Adrenal gland (tissue), 12 donors: ENCODE results near the gene EFEMP2. TPM values are rescaled to one million over a fixed set of nuclear protein-coding genes. Genes with fewer than 3 reads are reported as not detected.
A peak's percentile ranks its signal among the peaks of the same experiment; 100 is the strongest.
"Not testable (repeated sequence)": the region's sequence is repeated elsewhere in the genome, so short reads cannot be mapped to it uniquely, and the experiment has no call there.

ENCODE experiments used
- DNase-seq, 7 donors: peaks; one replicate each; pipeline ENCODE4 v3.0.0-alpha.2; 2019 to 2020
- H3K27ac ChIP-seq, 5 donors: fragments of 200-600 bp; sonication (generic) in 4 of 5; 1 replicate in 3 of 5; 2 replicates in 2 of 5; pipeline versions ENCODE4 v1.5.1 to v1.8.0; 2016 to 2020; ENCODE audit warnings: mild to moderate bottlenecking in 1 of 5
- H3K27me3 ChIP-seq: fragments of 200-600 bp; 2 replicates; pipeline ENCODE4 v1.8.0; 2021
- H3K36me3 ChIP-seq, 2 donors: fragments of 200-600 bp; replicated peaks in 1 of 2; 1 replicate in 1 of 2; 2 replicates in 1 of 2; pipeline versions ENCODE4 v1.5.1 to v1.8.0; 2018 to 2022
- H3K4me1 ChIP-seq, 2 donors: fragments of 200-600 bp; replicated peaks in 1 of 2; 1 replicate in 1 of 2; 2 replicates in 1 of 2; pipeline versions ENCODE4 v1.5.1 to v1.8.0; 2018 to 2021
- H3K4me3 ChIP-seq, 4 donors: fragments of 200-600 bp; sonication (generic) in 3 of 4; one replicate each; pipeline ENCODE4 v1.5.1; 2016 to 2018
- H3K9me3 ChIP-seq, 3 donors: fragments of 200-600 bp; sonication (generic) in 1 of 3; replicated peaks in 1 of 3; 1 replicate in 2 of 3; 2 replicates in 1 of 3; pipeline versions ENCODE4 v1.5.1 to v1.8.0; 2016 to 2021
- CTCF ChIP-seq, 6 experiments: fragments of 450-650 bp in 4 of 6; fragments of 200-600 bp in 2 of 6; sonication (generic) in 1 of 6; IDR thresholded peaks; 1 replicate in 5 of 6; 2 replicates in 1 of 6; pipeline versions ENCODE4 v1.5.1 to v1.8.0; 2016 to 2021; ENCODE audit warnings: antibody characterized with exemption in 6 of 6, mild to moderate bottlenecking in 2 of 6, moderate library complexity in 1 of 6
- POLR2A ChIP-seq, 2 donors: fragments of 450-650 bp; IDR thresholded peaks; one replicate each; pipeline ENCODE4 v1.6.1; 2017; ENCODE audit warnings: antibody characterized with exemption in 2 of 2, mild to moderate bottlenecking in 2 of 2, moderate library complexity in 1 of 2
- WGBS, 4 donors: extraction: QIAGEN DNeasy Blood & Tissue Kit in 2 of 4; methylation state at CpG; one replicate each; pipeline versions ENCODE4 v1.1.5 to v1.1.7; 2013 to 2017; 5-methylcytosine and 5-hydroxymethylcytosine counted together
- intact Hi-C, 2 donors: fragments of 100-400 bp; cut with DNase I; formaldehyde crosslinking; loops; one replicate each; pipeline versions ENCODE4 v1.14.1 to v1.15.0; 2022 to 2023
- polyA plus RNA-seq, 3 donors: library from polyadenylated mRNA; stranded (reverse); fragments of 200-250 nt in 2 of 3; fragments of 350-450 nt in 1 of 3; fragmentation: Illumina TruSeq in 1 of 3; extraction: RNeasy Lipid Tissue Mini Kit (QIAGEN cat#74804) in 1 of 3; gene quantifications; one replicate each; pipeline ENCODE4 v1.2.3, GENCODE V29; 2013 to 2014
- total RNA-seq, 9 donors: library from RNA; depleted of rRNA in 4 of 9; stranded (reverse); fragments of >200 nt in 4 of 9; fragments of 120-200 nt in 1 of 9; fragmentation: NEBNext Ultra II Directional in 1 of 9; extraction: Animal tissue kit (Norgen Biotek cat#: 25700) in 1 of 9; gene quantifications; one replicate each; pipeline versions ENCODE4 v1.1.0 to v1.2.4, GENCODE V29; 2013 to 2023
- donor health status: healthy with polysubstance abuse.
- donor health status: Bipolar disorder and iron deficiency.
- donor health status: DM: yes; HTN: yes; CAD: no.
- donor health status: DM: no; HTN: no; CAD: no.
- donor health status: DM: no; HTN: no; CAD: no.
- donor health status: DM: yes; HTN: yes; CAD: no.

The EFEMP2 gene
- total and polyA plus RNA-seq, 12 donors: 20.3 to 156 (median 63.6) TPM

GRCh38 chr11:65850217-65851082 lies 22.1 kb downstream of the EFEMP2 start:
- peak in 1 of 7 donors; percentile 30 for DNase-seq
- Histone ChIP-seq H3K36me3 (peaks cover 0 to 39% of the 10 kb centered on the region in 2 donors), H3K27me3 (no peaks in the 10 kb centered on the region), H3K4me1 (peaks cover 0 to 3% of the 10 kb centered on the region in 2 donors), H3K27ac (no peak overlapping the region), H3K4me3 (no peak overlapping the region), H3K9me3 (no peaks in the 10 kb centered on the region)
- no peak for TF ChIP-seq CTCF (IDR thresholded peaks at IDR 0.05)
- no peak for TF ChIP-seq POLR2A (IDR thresholded peaks at IDR 0.05)
- 68 to 80% (median 76%) methylated on average over 6 to 20 of the region's 20 CpGs for WGBS, 4 donors
- intact Hi-C loops: no loop called here

GRCh38 chr11:65849771-65850216 lies 22.8 kb downstream of the EFEMP2 start:
- Histone ChIP-seq H3K4me1 (no peaks in the 10 kb centered on the region), H3K36me3 (peaks cover 0 to 32% of the 10 kb centered on the region in 2 donors), H3K27me3 (no peaks in the 10 kb centered on the region), H3K9me3 (no peaks in the 10 kb centered on the region), H3K4me3 (no peak overlapping the region), H3K27ac (no peak overlapping the region)
- 45 to 56% (median 49%) methylated on average over 12 to 16 of the region's 16 CpGs for WGBS, 4 donors
- no peak for DNase-seq
- no peak for TF ChIP-seq CTCF (IDR thresholded peaks at IDR 0.05)
- no peak for TF ChIP-seq POLR2A (IDR thresholded peaks at IDR 0.05)
- intact Hi-C loops: no loop called here

- DNase-seq: no peak
- no peak overlapping the region for H3K4me3 ChIP-seq
- WGBS, 4 donors: 73 to 81% (median 75%) methylated on average over 5 to 8 of the region's 8 CpGs
- no peak for TF ChIP-seq CTCF (IDR thresholded peaks at IDR 0.05)
- no peak for TF ChIP-seq POLR2A (IDR thresholded peaks at IDR 0.05)
- H3K36me3 ChIP-seq: peaks cover 0 to 28% of the 10 kb centered on the region in 2 donors
- H3K9me3 ChIP-seq: no peaks in the 10 kb centered on the region
- no peaks in the 10 kb centered on the region for H3K27me3 ChIP-seq
- intact Hi-C loops: no loop called here
- no peaks in the 10 kb centered on the region for H3K4me1 ChIP-seq
- H3K27ac ChIP-seq: no peak overlapping the region
Measured at GRCh38 chr11:65849366-65849765, 23.2 kb downstream of the EFEMP2 start.

GRCh38 chr11:65848693-65849092 lies 23.9 kb downstream of the EFEMP2 start:
- H3K9me3 ChIP-seq, H3K4me3 ChIP-seq, H3K27me3 ChIP-seq, H3K4me1 ChIP-seq, DNase-seq, H3K27ac ChIP-seq, intact Hi-C loops: not testable (repeated sequence)
- H3K36me3 ChIP-seq: peaks cover 0 to 21% of the 10 kb centered on the region in 2 donors
- whole genome bisulfite sequencing, 4 donors: 59 to 67% (median 62%) methylated on average over 6 to 7 of the region's 7 CpGs
